SK-N-SH treated with all-trans-retinoic acid at 6 μM for 48 hours (cell line): ENCODE data around the gene IMMT.

Experiments
- ATAC-seq: fragments of 200-7000 bp; cut with Tn5 transposase; 3 replicates; pipeline ENCODE4 v1.9.1; 2020; ENCODE audit warnings: mild to moderate bottlenecking, moderate library complexity
- ARNTL ChIP-seq: fragments of 450-650 bp; formaldehyde crosslinking; IDR thresholded peaks from 2 replicates; pipeline ENCODE4 v1.5.0; 2020; ENCODE audit warnings: low read depth, mild to moderate bottlenecking, moderate library complexity, borderline replicate concordance
- BACH2 ChIP-seq: fragments of 250-450 bp; sonication (Bioruptor Pico); IDR thresholded peaks from 2 replicates; pipeline ENCODE4 v1.9.0; 2021; ENCODE audit warnings: mild to moderate bottlenecking, borderline replicate concordance
- CREB5 ChIP-seq: fragments of 250-450 bp; sonication (Bioruptor Pico); IDR thresholded peaks from 2 replicates; pipeline ENCODE4 v1.5.1; 2020; ENCODE audit warnings: low read depth, mild to moderate bottlenecking, moderate library complexity
- CSDC2 ChIP-seq: fragments of 250-450 bp; sonication (Bioruptor Pico); IDR thresholded peaks from 2 replicates; pipeline ENCODE4 v1.5.0; 2020; ENCODE audit warnings: mild to moderate bottlenecking, moderate library complexity
- CSRNP3 ChIP-seq: fragments of 250-450 bp; sonication (Bioruptor Pico); IDR thresholded peaks from 2 replicates; pipeline ENCODE4 v1.5.1; 2021; ENCODE audit warnings: mild to moderate bottlenecking, moderate library complexity
- ESRRG ChIP-seq: fragments of 250-450 bp; sonication (Bioruptor Pico); IDR thresholded peaks from 2 replicates; pipeline ENCODE4 v1.6.1; 2021; ENCODE audit warnings: mild to moderate bottlenecking
- GLIS3 ChIP-seq: fragments of 250-450 bp; sonication (Bioruptor Pico); IDR thresholded peaks from 2 replicates; pipeline ENCODE4 v1.5.0; 2020; ENCODE audit warnings: mild to moderate bottlenecking, moderate library complexity
- ISL1 ChIP-seq: fragments of 250-450 bp; sonication (Bioruptor Pico); IDR thresholded peaks from 2 replicates; pipeline ENCODE4 v2.1.2; 2022; ENCODE audit warnings: mild to moderate bottlenecking, moderate library complexity
- OSR1 ChIP-seq: fragments of 250-450 bp; sonication (Bioruptor Pico); IDR thresholded peaks from 2 replicates; pipeline ENCODE4 v1.8.0; 2022; ENCODE audit warnings: moderate library complexity, mild to moderate bottlenecking, inconsistent platforms
- POU6F1 ChIP-seq: fragments of 250-450 bp; sonication (Bioruptor Pico); IDR thresholded peaks from 2 replicates; pipeline ENCODE4 v1.8.0; 2021; ENCODE audit warnings: low read depth, mild to moderate bottlenecking, moderate library complexity, borderline replicate concordance
- PPARA ChIP-seq: fragments of 250-450 bp; sonication (Bioruptor Pico); IDR thresholded peaks from 2 replicates; pipeline ENCODE4 v1.5.0; 2020; ENCODE audit warnings: mild to moderate bottlenecking, borderline replicate concordance
- RARB ChIP-seq: fragments of 250-450 bp; sonication (Bioruptor Pico); IDR thresholded peaks from 2 replicates; pipeline ENCODE4 v1.8.0; 2021; ENCODE audit warnings: mild to moderate bottlenecking, moderate library complexity
- SNAI2 ChIP-seq: fragments of 250-450 bp; sonication (Bioruptor Pico); IDR thresholded peaks from 2 replicates; pipeline ENCODE4 v1.5.0; 2020; ENCODE audit warnings: mild to moderate bottlenecking, moderate library complexity
- TCF4 ChIP-seq: fragments of 250-450 bp; sonication (Bioruptor Pico); IDR thresholded peaks from 2 replicates; pipeline ENCODE4 v1.8.0; 2021; ENCODE audit warnings: mild to moderate bottlenecking, moderate library complexity, borderline replicate concordance
- TSHZ2 ChIP-seq: fragments of 250-450 bp; sonication (Bioruptor Pico); IDR thresholded peaks from 2 replicates; pipeline ENCODE4 v1.5.0; 2020; ENCODE audit warnings: mild to moderate bottlenecking, moderate library complexity
- ZC3H10 ChIP-seq: fragments of 250-450 bp; sonication (Bioruptor Pico); IDR thresholded peaks from 2 replicates; pipeline ENCODE4 v1.5.1; 2021; ENCODE audit warnings: mild to moderate bottlenecking, moderate library complexity
- ZFP3 ChIP-seq: fragments of 250-450 bp; sonication (Bioruptor Pico); IDR thresholded peaks from 2 replicates; pipeline ENCODE4 v1.5.0; 2020; ENCODE audit warnings: mild to moderate bottlenecking, moderate library complexity
- ZFP30 ChIP-seq: fragments of 450-650 bp; formaldehyde crosslinking; IDR thresholded peaks from 2 replicates; pipeline ENCODE4 v1.5.0; 2022; ENCODE audit warnings: mild to moderate bottlenecking, moderate library complexity
- ZNF565 ChIP-seq: fragments of 450-650 bp; formaldehyde crosslinking; conservative IDR thresholded peaks from 2 replicates; pipeline ENCODE4 v1.5.0; 2020; ENCODE audit warnings: low read depth, mild to moderate bottlenecking, moderate library complexity
- ZNF70 ChIP-seq: fragments of 450-650 bp; formaldehyde crosslinking; IDR thresholded peaks from 2 replicates; pipeline ENCODE4 v1.5.0; 2020; ENCODE audit warnings: mild to moderate bottlenecking, moderate library complexity
- ZNF8 ChIP-seq: fragments of 450-650 bp; formaldehyde crosslinking; IDR thresholded peaks from 2 replicates; pipeline ENCODE4 v1.5.0; 2020; ENCODE audit warnings: mild to moderate bottlenecking, moderate library complexity

IMMT gene

GRCh38 chr2:86138736-86139625 lies 56.3 kb downstream of the IMMT start:
- no peak for ATAC-seq
- TF ChIP-seq CSDC2 (no peak), SNAI2 (no peak), ZFP30 (CRISPR knock-in tag) (no peak), ZNF565 (CRISPR knock-in tag) (no peak), CSRNP3 (CRISPR knock-in tag) (no peak), ESRRG (CRISPR knock-in tag) (no peak), OSR1 (CRISPR knock-in tag) (no peak), ZC3H10 (CRISPR knock-in tag) (no peak), POU6F1 (CRISPR knock-in tag) (no peak), ZNF70 (CRISPR knock-in tag) (no peak), BACH2 (CRISPR knock-in tag) (no peak), ARNTL (CRISPR knock-in tag) (no peak)

GRCh38 chr2:86136141-86136540 lies 59.1 kb downstream of the IMMT start:
- no peak for ATAC-seq
- TF ChIP-seq OSR1 (CRISPR knock-in tag) = no peak
- TF ChIP-seq ZC3H10 (CRISPR knock-in tag) = no peak
- TF ChIP-seq SNAI2 = no peak
- no peak for TF ChIP-seq CSRNP3 (CRISPR knock-in tag)
- no peak for TF ChIP-seq ZNF70 (CRISPR knock-in tag)
- no peak for TF ChIP-seq ESRRG (CRISPR knock-in tag)
- TF ChIP-seq ISL1 (CRISPR knock-in tag) = no peak
- TF ChIP-seq TCF4 (CRISPR knock-in tag) = no peak
- TF ChIP-seq TSHZ2 (CRISPR knock-in tag) = no peak
- TF ChIP-seq CSDC2 = no peak
- TF ChIP-seq ARNTL (CRISPR knock-in tag) = no peak
- no peak for TF ChIP-seq RARB (CRISPR knock-in tag)
- no peak for TF ChIP-seq BACH2 (CRISPR knock-in tag)
- TF ChIP-seq PPARA (CRISPR knock-in tag) = no peak
- no peak for TF ChIP-seq CREB5 (CRISPR knock-in tag)
- no peak for TF ChIP-seq ZFP3
- no peak for TF ChIP-seq GLIS3
- no peak for TF ChIP-seq ZNF8 (CRISPR knock-in tag)
- no peak for TF ChIP-seq ZFP30 (CRISPR knock-in tag)

GRCh38 chr2:86135653-86136052 lies 59.6 kb downstream of the IMMT start:
- TF ChIP-seq ZNF70 (CRISPR knock-in tag) (no peak), BACH2 (CRISPR knock-in tag) (no peak), TCF4 (CRISPR knock-in tag) (no peak)

More at GRCh38 chr2:86135653-86136052, 59.6 kb downstream of the IMMT start:
- ATAC-seq = no peak
